ENCODE data around the gene CACHD1. TPM values are rescaled to one million over a fixed set of nuclear protein-coding genes. Genes with fewer than 3 reads are reported as not detected.
A peak's percentile ranks its signal among the peaks of the same experiment; 100 is the strongest.

CACHD1 gene
- total and polyA plus RNA-seq, 2 donors from 2014 or later, result 3.9 to 8.2 TPM

DNA sequence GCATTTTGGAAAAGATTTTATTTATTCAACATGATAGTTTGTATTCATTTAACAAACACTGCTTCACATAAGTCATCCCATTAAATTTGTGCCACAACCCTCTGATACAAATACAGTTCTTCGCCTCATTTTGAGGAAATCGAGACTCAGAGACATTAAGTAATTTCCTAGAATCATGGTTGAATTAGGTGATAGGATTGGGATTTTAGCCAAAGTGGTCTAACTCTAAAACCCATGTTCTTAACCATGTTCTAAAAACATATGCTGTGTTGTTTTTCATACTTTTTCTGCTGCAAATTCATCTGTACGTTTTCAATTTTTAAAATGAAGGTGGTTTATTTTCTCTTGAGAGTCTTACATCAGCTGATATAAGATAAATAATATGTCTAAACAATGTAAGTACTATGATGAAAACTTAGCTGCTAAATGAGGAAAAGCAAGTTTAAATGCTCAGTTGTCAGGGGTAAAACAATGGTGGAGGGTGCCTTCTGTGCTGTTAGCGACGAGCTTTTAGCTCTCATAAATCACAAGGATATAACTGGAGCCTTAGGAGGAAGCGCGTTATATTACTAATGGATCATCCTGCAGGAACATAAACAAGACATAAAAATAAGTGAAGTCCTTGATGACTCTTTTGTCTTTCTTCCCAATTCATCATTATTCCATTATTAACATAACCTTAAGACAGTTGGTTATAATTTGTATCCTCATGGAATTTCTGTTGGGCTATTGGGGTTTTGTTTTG is 97.7 kb downstream of the CACHD1 start:
- peaks cover 0 to 3% (median 0%) of the 10 kb centered on the region in 3 donors for H3K9me3 ChIP-seq (ENCODE audit: control insufficient read depth in 2 of 3, insufficient read depth in 1 of 3, low read length in 3 of 3)
- no peak overlapping the region for H3K27ac ChIP-seq (ENCODE audit: low read depth in 2 of 2, low read length in 2 of 2)
- FAIRE-seq (no peak), DNase-seq (peak in 2 of 5 donors; percentile 63 to 68)
- intact Hi-C loops (cut with DNase I), result no loop called here
- H3K9ac ChIP-seq (ENCODE audit: low read length in 3 of 3), result no peak overlapping the region
- H3K36me3 ChIP-seq (ENCODE audit: control insufficient read depth in 2 of 3, insufficient read depth in 3 of 3, low read length in 3 of 3), result no peaks in the 10 kb centered on the region
- H3K27me3 ChIP-seq (ENCODE audit: control insufficient read depth, insufficient read depth, low read length), result no peaks in the 10 kb centered on the region
- TF ChIP-seq CTCF (IDR thresholded peaks at IDR 0.05; ENCODE audit: borderline replicate concordance, extremely low read depth, insufficient read depth), result no peak
- peaks cover 0 to 6% (median 0%) of the 10 kb centered on the region in 3 donors for H3K4me1 ChIP-seq (ENCODE audit: control insufficient read depth in 2 of 3, insufficient read depth in 2 of 3, low read depth in 1 of 3, low read length in 3 of 3)
- no peak overlapping the region for H3K4me3 ChIP-seq (ENCODE audit: low read length in 3 of 3)

- DNase-seq (peak in 1 of 5 donors; percentile 71), FAIRE-seq (no peak)
- TF ChIP-seq CTCF (IDR thresholded peaks at IDR 0.05; ENCODE audit: borderline replicate concordance, extremely low read depth, insufficient read depth), result no peak
- H3K9me3 ChIP-seq (ENCODE audit: control insufficient read depth in 2 of 3, insufficient read depth in 1 of 3, low read length in 3 of 3), result no peaks in the 10 kb centered on the region
- no peak overlapping the region for H3K27ac ChIP-seq (ENCODE audit: low read depth in 2 of 2, low read length in 2 of 2)
- no peak overlapping the region for H3K4me3 ChIP-seq (ENCODE audit: low read length in 3 of 3)
- intact Hi-C loops (cut with DNase I), result no loop called here
- no peaks in the 10 kb centered on the region for H3K36me3 ChIP-seq (ENCODE audit: control insufficient read depth in 2 of 3, insufficient read depth in 3 of 3, low read length in 3 of 3)
- no peak overlapping the region for H3K9ac ChIP-seq (ENCODE audit: low read length in 3 of 3)
- H3K4me1 ChIP-seq (ENCODE audit: control insufficient read depth in 2 of 3, insufficient read depth in 2 of 3, low read depth in 1 of 3, low read length in 3 of 3), result peaks cover 0 to 6% (median 0%) of the 10 kb centered on the region in 3 donors
- no peaks in the 10 kb centered on the region for H3K27me3 ChIP-seq (ENCODE audit: control insufficient read depth, insufficient read depth, low read length)
Measured at GRCh38 chr1:64568171-64568450, 98.2 kb downstream of the CACHD1 start.

DNA sequence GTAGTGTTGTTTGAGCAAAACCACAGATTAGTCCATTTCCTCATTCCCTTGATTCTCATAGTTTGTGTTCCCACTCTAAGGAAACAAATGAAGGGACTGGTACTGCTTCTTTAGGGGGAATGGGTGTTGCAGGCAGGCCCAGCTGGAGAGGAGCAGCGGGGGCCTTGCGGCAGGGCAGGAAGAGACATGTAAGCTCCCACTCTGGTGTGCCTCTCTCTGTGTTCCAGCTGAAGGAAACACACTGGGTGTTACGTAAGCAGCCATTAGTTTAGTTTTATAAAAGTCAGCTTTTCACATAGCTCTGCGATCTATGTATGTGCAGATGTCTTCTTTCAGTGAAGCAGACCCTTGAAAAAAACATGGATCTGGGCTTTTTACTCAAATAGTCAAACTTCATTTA is 99.5 kb downstream of the CACHD1 start:
- FAIRE-seq, result no peak
- TF ChIP-seq CTCF (IDR thresholded peaks at IDR 0.05; ENCODE audit: borderline replicate concordance, extremely low read depth, insufficient read depth), result no peak

More for the DNA sequence above, 99.5 kb downstream of the CACHD1 start:
- no peaks in the 10 kb centered on the region for H3K36me3 ChIP-seq (ENCODE audit: control insufficient read depth in 2 of 3, insufficient read depth in 3 of 3, low read length in 3 of 3)
- intact Hi-C loops (cut with DNase I), result no loop called here
- peaks cover 0 to 6% (median 0%) of the 10 kb centered on the region in 3 donors for H3K4me1 ChIP-seq (ENCODE audit: control insufficient read depth in 2 of 3, insufficient read depth in 2 of 3, low read depth in 1 of 3, low read length in 3 of 3)
- peak in 1 of 5 donors; percentile 64 for DNase-seq
- H3K4me3 ChIP-seq (ENCODE audit: low read length in 3 of 3), result no peak overlapping the region
- H3K9me3 ChIP-seq (ENCODE audit: control insufficient read depth in 2 of 3, insufficient read depth in 1 of 3, low read length in 3 of 3), result no peaks in the 10 kb centered on the region
- H3K9ac ChIP-seq (ENCODE audit: low read length in 3 of 3), result no peak overlapping the region
- no peak overlapping the region for H3K27ac ChIP-seq (ENCODE audit: low read depth in 2 of 2, low read length in 2 of 2)
- no peaks in the 10 kb centered on the region for H3K27me3 ChIP-seq (ENCODE audit: control insufficient read depth, insufficient read depth, low read length)
